ENCODE measurements around the gene MIEN1. TPM values are rescaled to one million over a fixed set of nuclear protein-coding genes. Genes with fewer than 3 reads are reported as not detected.

MIEN1 gene
- total and polyA plus RNA-seq, 2 of the 13 experiments (the other 11 are each of a cell fraction or from before 2014, with no cell fraction given): 40.6 to 56.6 TPM

- TF ChIP-seq POGK (CRISPR knock-in tag; conservative IDR thresholded peaks at IDR 0.05): peak; percentile 36; the same call in 1 of the 2 replicates
- no peak for TF ChIP-seq TIGD3 (CRISPR knock-in tag; IDR thresholded peaks at IDR 0.05; ENCODE audit: borderline replicate concordance)
- TF ChIP-seq KDM2A (CRISPR knock-in tag; IDR thresholded peaks at IDR 0.05; ENCODE audit: borderline replicate concordance, low read depth): peak; percentile 67
- no peak for TF ChIP-seq ZNF549 (CRISPR knock-in tag; IDR thresholded peaks at IDR 0.05)
- peak; percentile 78 for TF ChIP-seq MAX (IDR thresholded peaks at IDR 0.05)
- no peak for TF ChIP-seq ZNF720 (CRISPR knock-in tag; IDR thresholded peaks at IDR 0.05)
- TF ChIP-seq ATRX (CRISPR knock-in tag; IDR thresholded peaks at IDR 0.05; ENCODE audit: borderline replicate concordance): no peak
- TF ChIP-seq ELF1 (CRISPR knock-in tag; IDR thresholded peaks at IDR 0.05): peak; percentile 91
- TF ChIP-seq ZSCAN22 (CRISPR knock-in tag; IDR thresholded peaks at IDR 0.05): no peak
- peak; percentile 83 for TF ChIP-seq GABPA (IDR thresholded peaks at IDR 0.05; ENCODE audit: low read depth, low read length)
- TF ChIP-seq GABPA (CRISPR knock-in tag; IDR thresholded peaks at IDR 0.05; ENCODE audit: low read depth): peak; percentile 94
- peak; percentile 90 for TF ChIP-seq SAP130 (CRISPR knock-in tag; IDR thresholded peaks at IDR 0.05; ENCODE audit: low read depth)
- TF ChIP-seq AHDC1 (CRISPR knock-in tag; IDR thresholded peaks at IDR 0.05; ENCODE audit: borderline replicate concordance): no peak; the same call in 1 of the 2 replicates
- peak; percentile 94 for TF ChIP-seq ETV5 (CRISPR knock-in tag; IDR thresholded peaks at IDR 0.05; ENCODE audit: borderline replicate concordance)
- no peak for TF ChIP-seq ZNF530 (CRISPR knock-in tag; IDR thresholded peaks at IDR 0.05; ENCODE audit: low read depth)
- peak; percentile 51; the same call in 1 of the 2 replicates for TF ChIP-seq KLF12 (CRISPR knock-in tag; IDR thresholded peaks at IDR 0.05; ENCODE audit: borderline replicate concordance)
Observed at GRCh38 chr17:39687546-39688474, 42.5 kb downstream of the MIEN1 start, which contains the start of gene PGAP3 (continued).

Measured in HepG2 (cell line).